ENCODE results near the gene RIPOR2. TPM values are rescaled to one million over a fixed set of nuclear protein-coding genes. Genes with fewer than 3 reads are reported as not detected.

RIPOR2 gene
- total RNA-seq = 0.18 TPM in 1 of 2 replicates, not detected in the other

- DNase-seq (ENCODE audit: low read depth, low spot score) = no peak
Observed at GRCh38 chr6:24935366-24936152, at the start of gene RIPOR2. TSS of gene RIPOR2 (minus strand) at chr6:24935960. CDS start at chr6:24935898, 62 bp downstream.

- DNase-seq (ENCODE audit: low read depth, low spot score) = no peak
Observed at GRCh38 chr6:24985323-24985722, 49.6 kb upstream of the RIPOR2 start.

- DNase-seq (ENCODE audit: low read depth, low spot score) = no peak
Observed at GRCh38 chr6:24982231-24982630, 46.5 kb upstream of the RIPOR2 start.

GRCh38 chr6:24981386-24981760 is 45.6 kb upstream of the RIPOR2 start:
- no peak for DNase-seq (ENCODE audit: low read depth, low spot score)

GRCh38 chr6:24980507-24981385 is 45.0 kb upstream of the RIPOR2 start:
- DNase-seq (ENCODE audit: low read depth, low spot score) = no peak

- no peak for DNase-seq (ENCODE audit: low read depth, low spot score)
Observed at GRCh38 chr6:24979176-24979575, 43.4 kb upstream of the RIPOR2 start.

- no peak for DNase-seq (ENCODE audit: low read depth, low spot score)
Observed at GRCh38 chr6:24974182-24975171, 38.7 kb upstream of the RIPOR2 start.

- no peak for DNase-seq (ENCODE audit: low read depth, low spot score)
Observed at GRCh38 chr6:24972311-24972958, 36.7 kb upstream of the RIPOR2 start.

- DNase-seq (ENCODE audit: low read depth, low spot score) = no peak
Observed at GRCh38 chr6:24971067-24971466, 35.3 kb upstream of the RIPOR2 start.

- no peak for DNase-seq (ENCODE audit: low read depth, low spot score)
Observed at GRCh38 chr6:24969343-24969860, 33.6 kb upstream of the RIPOR2 start.

GRCh38 chr6:24968783-24969182 is 33.0 kb upstream of the RIPOR2 start:
- DNase-seq (ENCODE audit: low read depth, low spot score) = no peak

GRCh38 chr6:24967211-24967610 is 31.5 kb upstream of the RIPOR2 start:
- DNase-seq (ENCODE audit: low read depth, low spot score) = no peak

- DNase-seq (ENCODE audit: low read depth, low spot score) = no peak
Observed at GRCh38 chr6:24966381-24966780, 30.6 kb upstream of the RIPOR2 start.

- no peak for DNase-seq (ENCODE audit: low read depth, low spot score)
Observed at GRCh38 chr6:24963887-24964570, 28.3 kb upstream of the RIPOR2 start.

- DNase-seq (ENCODE audit: low read depth, low spot score) = no peak
Observed at GRCh38 chr6:24963339-24963738, 27.6 kb upstream of the RIPOR2 start.

- DNase-seq (ENCODE audit: low read depth, low spot score) = no peak
Observed at GRCh38 chr6:24961852-24962251, 26.1 kb upstream of the RIPOR2 start.

- no peak for DNase-seq (ENCODE audit: low read depth, low spot score)
Observed at GRCh38 chr6:24960991-24961475, 25.3 kb upstream of the RIPOR2 start.

- no peak for DNase-seq (ENCODE audit: low read depth, low spot score)
Observed at GRCh38 chr6:24959319-24959718, 23.6 kb upstream of the RIPOR2 start.

GRCh38 chr6:24957199-24957598 is 21.4 kb upstream of the RIPOR2 start:
- no peak for DNase-seq (ENCODE audit: low read depth, low spot score)

- no peak for DNase-seq (ENCODE audit: low read depth, low spot score)
Observed at GRCh38 chr6:24953726-24954125, 18.0 kb upstream of the RIPOR2 start.
